Left ventricle myocardium superior (tissue), 1 donor: ENCODE data around the gene CSF1. TPM values are rescaled to one million over a fixed set of nuclear protein-coding genes. Genes with fewer than 3 reads are reported as not detected.
"Not testable (repeated sequence)": the region's sequence is repeated elsewhere in the genome, so short reads cannot be mapped to it uniquely, and the experiment has no call there.

Experiments used
- ATAC-seq: fragments of 200-7000 bp; cut with Tn5 transposase; one replicate; pipeline ENCODE4 v1.9.1; 2020; ENCODE audit warnings: mild to moderate bottlenecking, moderate library complexity
- DNase-seq: peaks from one replicate; pipeline ENCODE4 v3.0.0-alpha.2; 2020
- intact Hi-C: fragments of 100-400 bp; cut with micrococcal nuclease; formaldehyde crosslinking; loops from one replicate; pipeline ENCODE4 v1.11.0; 2022
- total RNA-seq: library from RNA; stranded (reverse); fragmentation: NEBNext Ultra II Directional; extraction: Animal tissue kit (Norgen Biotek cat#: 25700); gene quantifications from one replicate; pipeline ENCODE4 v1.2.1, GENCODE V29; 2021
- donor health status: DM: no; HTN: yes; CAD: no; lungs with severe emphysema.

The CSF1 gene
- total RNA-seq, 1 donor from 2014 or later = 14.9 TPM

- ATAC-seq = peak; percentile 5
- intact Hi-C loops = no loop called here
- DNase-seq = no peak
Observed at GRCh38 chr1:109912873-109913272, 2.2 kb downstream of the CSF1 start.

DNA sequence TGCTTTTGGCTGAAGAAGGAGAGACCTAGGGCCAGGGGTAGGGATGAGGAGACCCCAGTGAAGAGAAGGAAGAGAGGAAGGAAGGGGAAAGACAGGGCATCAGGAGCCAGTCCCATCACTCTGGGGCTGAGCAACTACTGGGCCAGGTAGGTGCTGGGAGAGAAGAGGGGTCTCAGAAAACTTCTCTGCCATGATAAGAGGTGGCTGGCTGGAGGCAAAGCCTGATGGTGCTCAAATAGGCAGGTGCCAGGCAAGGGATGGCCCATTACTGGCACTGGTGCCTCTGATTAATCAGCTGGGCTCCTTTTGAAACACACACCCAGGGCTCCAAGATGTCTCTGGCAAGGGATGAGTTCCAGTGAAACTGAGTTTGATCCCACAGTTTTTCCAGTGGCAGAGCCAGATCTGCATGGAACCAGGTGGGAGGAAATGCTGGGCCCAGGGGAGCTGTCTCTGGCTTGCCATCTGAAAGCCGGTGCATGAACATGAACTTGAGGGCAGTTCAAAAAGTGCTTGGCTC is 2.8 kb downstream of the CSF1 start:
- ATAC-seq (no peak), DNase-seq (no peak)
- intact Hi-C loops = no loop called here

GRCh38 chr1:109914587-109915240 is 4.1 kb downstream of the CSF1 start:
- DNase-seq (peak; percentile 64), ATAC-seq (peak; percentile 7)
- intact Hi-C loops = no loop called here

- intact Hi-C loops = no loop called here
- ATAC-seq = no peak
- no peak for DNase-seq
Observed at GRCh38 chr1:109917051-109917767, 6.6 kb downstream of the CSF1 start.

- no peak for DNase-seq
- intact Hi-C loops = no loop called here
- no peak for ATAC-seq
Observed at GRCh38 chr1:109917768-109918606, 7.3 kb downstream of the CSF1 start.

GRCh38 chr1:109918671-109919070 is 8.0 kb downstream of the CSF1 start:
- no peak for DNase-seq
- intact Hi-C loops = no loop called here
- ATAC-seq = no peak

- no peak for DNase-seq
- intact Hi-C loops = no loop called here
- no peak for ATAC-seq
Observed at GRCh38 chr1:109919303-109919702, 8.7 kb downstream of the CSF1 start.

GRCh38 chr1:109920391-109920790 is 9.7 kb downstream of the CSF1 start:
- ATAC-seq, intact Hi-C loops, DNase-seq: not testable (repeated sequence)

DNA sequence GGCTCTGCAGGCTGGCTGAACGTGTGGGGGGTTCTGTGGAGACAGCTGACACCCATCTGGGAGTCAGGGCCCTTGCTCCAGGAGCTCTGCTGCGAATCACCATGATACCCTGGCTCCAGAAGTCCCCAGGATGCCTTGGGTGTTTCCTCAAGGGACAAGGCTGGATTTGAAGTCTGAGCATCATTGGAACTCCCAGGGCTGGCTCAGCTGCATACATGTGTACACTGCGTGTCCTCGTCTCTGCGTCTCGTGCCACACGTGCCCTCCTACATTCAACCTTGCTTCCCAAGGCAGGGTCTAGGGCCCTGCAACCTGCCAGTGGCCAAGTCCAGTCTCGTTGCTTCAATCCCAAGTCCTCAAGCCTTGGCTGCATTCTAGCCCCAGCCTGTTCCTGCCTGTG is 11.7 kb downstream of the CSF1 start:
- DNase-seq (no peak), ATAC-seq (no peak)
- intact Hi-C loops = no loop called here

- DNase-seq (peak; percentile 36), ATAC-seq (no peak)
- intact Hi-C loops = no loop called here
Observed at GRCh38 chr1:109923131-109923945, 12.7 kb downstream of the CSF1 start.

DNA sequence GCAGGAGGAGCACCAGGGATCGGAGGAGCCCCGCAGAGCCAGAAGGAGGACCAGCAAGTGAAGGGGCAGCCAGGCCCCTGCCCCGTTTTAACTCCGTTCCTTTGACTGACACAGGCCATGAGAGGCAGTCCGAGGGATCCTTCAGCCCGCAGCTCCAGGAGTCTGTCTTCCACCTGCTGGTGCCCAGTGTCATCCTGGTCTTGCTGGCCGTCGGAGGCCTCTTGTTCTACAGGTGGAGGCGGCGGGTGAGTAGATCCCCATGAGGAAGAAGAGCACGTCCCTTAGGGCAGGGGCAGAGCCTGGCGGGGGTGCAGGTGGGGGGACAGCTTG is 13.3 kb downstream of the CSF1 start:
- DNase-seq (no peak), ATAC-seq (no peak)
- intact Hi-C loops = no loop called here

DNA sequence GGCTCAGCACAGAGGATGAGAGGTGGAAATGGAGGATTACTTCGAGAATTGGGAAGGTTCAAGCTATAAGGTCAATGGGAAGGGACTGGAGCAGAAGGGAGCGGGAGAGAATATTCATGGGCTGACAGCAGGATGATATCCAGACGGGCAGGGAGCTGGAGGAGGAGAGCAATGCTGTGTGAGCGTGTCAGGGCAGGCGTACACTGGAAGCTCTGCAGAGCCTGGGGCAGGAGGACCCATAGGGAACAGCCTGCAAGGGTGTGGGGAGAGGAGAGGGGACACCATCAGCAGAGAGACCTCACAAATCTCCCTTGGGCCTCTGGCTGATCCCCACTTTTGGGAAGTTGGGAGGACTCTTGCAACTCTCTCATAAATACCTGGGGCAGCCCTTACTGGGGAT is 13.7 kb downstream of the CSF1 start:
- no peak for ATAC-seq
- DNase-seq = no peak
- intact Hi-C loops = no loop called here

- intact Hi-C loops = no loop called here
- ATAC-seq = no peak
Observed at GRCh38 chr1:109925159-109925990, 14.7 kb downstream of the CSF1 start.

DNA sequence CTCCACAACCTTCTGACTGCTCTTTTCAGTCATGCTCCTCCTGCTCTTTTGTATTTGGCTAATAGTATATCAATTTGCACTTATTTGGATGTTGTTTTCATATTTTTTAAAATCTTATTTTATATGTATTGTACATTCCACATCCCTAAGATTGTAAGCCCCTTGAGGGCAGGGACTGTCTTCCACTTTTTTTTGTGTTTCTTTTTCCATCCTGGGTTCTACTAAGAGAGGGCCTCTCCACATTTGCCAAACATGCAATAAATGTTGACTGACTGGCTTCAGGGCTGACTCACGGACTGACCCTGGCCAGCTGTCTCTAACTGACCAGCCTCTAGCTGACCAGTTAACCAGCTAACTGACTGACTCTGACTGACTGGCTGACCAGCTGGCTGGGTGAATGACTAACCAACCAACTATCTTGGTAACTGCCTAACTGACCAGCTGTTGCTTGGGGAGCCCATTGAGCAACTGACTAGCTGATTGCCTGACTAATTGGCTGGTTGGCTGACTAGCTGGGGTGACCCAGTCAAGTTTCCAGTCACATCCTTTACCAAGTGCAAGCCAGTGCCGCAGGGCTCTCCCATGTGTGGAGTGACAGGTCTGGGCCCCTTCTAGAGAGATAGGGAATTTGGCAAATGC is 16.1 kb downstream of the CSF1 start:
- intact Hi-C loops = no loop called here
- ATAC-seq (no peak), DNase-seq (no peak)

More at GRCh38 chr1:109925159-109925990, 14.7 kb downstream of the CSF1 start:
- DNase-seq = no peak

DNA sequence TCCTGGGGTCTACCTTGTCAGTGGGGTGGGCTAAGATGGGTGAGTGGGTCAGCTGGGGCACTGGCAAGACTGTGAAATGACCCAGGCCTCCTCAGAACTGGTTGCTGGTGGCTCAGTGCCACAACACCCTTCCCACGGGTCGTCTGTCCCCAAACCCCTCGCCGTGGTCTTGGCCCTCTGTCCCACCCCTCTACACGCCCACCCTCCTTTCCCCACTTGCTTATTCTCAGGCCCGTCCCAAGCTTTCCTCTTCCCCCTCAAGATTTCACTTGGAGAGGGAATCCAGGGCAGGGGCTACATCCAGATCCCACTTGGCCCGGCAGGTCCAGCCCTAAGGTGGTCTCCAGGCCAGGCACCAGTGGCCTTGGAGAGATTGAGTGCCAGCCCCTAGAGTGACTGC is 16.7 kb downstream of the CSF1 start:
- no peak for ATAC-seq
- intact Hi-C loops = no loop called here
- no peak for DNase-seq

- peak; percentile 82 for ATAC-seq
- peak; percentile 83 for DNase-seq
- intact Hi-C loops = no loop called here
Observed at GRCh38 chr1:109927911-109928321, 17.3 kb downstream of the CSF1 start.

DNA sequence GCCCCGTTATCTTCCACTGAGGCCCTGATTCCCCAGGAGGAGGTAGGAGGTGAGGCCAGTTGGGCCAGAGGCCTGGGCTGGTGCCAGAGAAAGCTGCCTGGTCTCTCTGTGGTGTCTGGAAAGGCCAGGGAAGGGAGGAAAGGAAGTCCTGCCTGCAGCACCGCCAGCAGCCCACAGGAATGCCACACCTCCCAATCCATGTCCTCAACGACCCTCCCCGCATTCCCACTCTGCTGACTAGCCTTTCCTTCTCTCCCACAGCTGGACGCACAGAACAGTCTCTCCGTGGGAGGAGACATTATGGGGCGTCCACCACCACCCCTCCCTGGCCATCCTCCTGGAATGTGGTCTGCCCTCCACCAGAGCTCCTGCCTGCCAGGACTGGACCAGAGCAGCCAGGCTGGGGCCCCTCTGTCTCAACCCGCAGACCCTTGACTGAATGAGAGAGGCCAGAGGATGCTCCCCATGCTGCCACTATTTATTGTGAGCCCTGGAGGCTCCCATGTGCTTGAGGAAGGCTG is 18.0 kb downstream of the CSF1 start:
- ATAC-seq (peak; percentile 52), DNase-seq (peak; percentile 84)
- intact Hi-C loops = no loop called here

DNA sequence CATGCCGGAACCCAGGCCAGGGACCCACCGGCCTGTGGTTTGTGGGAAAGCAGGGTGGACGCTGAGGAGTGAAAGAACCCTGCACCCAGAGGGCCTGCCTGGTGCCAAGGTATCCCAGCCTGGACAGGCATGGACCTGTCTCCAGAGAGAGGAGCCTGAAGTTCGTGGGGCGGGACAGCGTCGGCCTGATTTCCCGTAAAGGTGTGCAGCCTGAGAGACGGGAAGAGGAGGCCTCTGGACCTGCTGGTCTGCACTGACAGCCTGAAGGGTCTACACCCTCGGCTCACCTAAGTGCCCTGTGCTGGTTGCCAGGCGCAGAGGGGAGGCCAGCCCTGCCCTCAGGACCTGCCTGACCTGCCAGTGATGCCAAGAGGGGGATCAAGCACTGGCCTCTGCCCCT is 18.5 kb downstream of the CSF1 start:
- intact Hi-C loops = no loop called here
- DNase-seq (no peak), ATAC-seq (no peak)
